HG03066 (cell line): ENCODE results near the gene ZNF608.

Experiments
- ATAC-seq: cut with Tn5 transposase; IDR thresholded peaks from one replicate; pipeline ENCODE4 v1.9.1; 2021; ENCODE audit warnings: low read depth; ENCODE audit not compliant: unreplicated experiment

The ZNF608 gene

DNA sequence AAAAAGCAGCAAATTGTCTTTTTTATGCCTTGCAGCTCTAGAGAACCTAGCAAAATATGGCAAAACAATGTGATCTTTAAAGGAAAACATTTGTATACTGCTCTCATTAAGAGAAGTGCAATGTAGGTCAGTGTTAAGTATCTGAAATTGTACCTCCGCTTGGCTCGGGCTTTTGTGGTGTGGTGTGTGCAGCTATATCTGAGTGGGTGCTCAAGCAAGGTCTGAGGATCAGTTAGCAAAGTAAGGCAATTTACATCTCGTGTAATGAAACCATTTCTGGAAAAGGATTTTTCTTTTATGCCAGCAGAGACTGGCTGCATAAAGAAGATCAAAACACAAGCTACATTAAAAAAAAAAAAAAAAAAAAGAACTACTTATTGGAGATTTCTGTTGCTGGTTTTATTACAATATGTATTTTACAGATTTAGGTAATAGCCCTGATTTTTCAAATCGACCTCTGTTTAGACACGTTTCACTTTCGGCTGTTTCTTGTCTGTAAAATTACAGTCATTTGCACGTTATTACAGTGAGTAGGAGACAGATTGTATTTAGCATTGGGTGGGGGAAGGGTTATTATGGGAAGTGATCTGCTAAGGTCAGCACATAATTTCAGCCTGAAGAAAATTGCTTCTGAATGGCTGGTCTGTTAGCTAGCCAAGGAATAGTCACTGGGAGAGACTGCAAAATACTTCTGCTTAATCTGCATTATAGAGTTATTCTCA lies 7.9 kb upstream of the ZNF608 start:
- no peak for ATAC-seq

DNA sequence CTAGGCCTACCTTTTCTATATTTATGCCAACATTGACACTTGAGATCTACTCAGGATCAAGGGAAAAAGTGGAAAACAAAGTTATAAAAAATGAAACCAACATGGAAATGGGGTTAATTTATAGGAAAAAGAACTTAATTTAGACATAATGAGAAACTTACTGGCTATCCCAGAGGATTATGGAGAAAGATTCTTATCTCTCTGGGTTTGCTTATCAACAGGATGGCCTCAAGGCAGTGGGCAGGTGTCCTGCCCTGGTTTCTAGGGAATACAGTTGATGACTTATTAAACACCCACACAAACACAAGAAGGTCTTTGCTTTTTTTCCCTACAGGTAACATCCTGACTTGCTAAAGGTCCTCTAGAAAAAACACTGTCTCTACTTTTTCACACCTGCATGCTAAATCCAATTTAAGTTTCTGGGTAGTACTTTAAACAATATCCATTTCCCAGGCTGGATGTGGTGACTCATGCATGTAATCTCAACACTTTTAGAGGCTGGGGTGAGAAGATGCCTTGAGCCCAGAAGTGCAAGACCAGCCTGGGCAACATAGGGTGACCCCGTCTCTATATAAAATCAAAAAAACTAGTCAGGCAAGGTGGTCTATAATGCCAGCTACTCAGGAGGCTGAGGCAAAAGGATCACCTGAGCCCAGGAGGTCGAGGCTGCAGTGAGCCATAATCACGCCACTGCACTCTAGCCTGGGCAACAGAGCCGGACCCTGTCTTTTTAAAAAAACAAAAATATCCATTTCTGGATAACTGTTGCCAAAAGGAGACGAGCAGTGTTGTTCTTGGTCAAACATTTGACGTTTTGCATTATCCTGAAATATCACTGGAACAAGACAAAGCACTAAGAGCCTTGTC lies 6.6 kb upstream of the ZNF608 start:
- ATAC-seq = no peak

DNA sequence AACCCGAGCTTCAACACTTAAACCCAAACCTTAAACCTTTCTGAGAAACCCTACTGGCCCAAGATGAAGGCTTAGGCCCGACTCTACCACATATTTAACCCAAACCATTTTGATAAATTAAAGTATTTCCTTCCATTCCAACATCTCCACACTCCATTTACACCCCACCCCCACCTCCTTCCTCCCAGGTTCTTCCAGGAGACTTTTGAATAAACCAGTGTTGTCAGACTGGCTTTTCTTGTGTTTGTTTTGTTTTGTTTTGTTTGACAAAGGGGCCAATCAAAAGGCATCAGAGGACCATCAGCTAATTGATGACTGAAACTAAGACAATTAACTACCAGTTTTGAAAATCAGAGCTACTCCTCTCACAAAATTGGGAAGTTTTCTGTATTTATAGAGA lies 4.6 kb upstream of the ZNF608 start:
- no peak for ATAC-seq

DNA sequence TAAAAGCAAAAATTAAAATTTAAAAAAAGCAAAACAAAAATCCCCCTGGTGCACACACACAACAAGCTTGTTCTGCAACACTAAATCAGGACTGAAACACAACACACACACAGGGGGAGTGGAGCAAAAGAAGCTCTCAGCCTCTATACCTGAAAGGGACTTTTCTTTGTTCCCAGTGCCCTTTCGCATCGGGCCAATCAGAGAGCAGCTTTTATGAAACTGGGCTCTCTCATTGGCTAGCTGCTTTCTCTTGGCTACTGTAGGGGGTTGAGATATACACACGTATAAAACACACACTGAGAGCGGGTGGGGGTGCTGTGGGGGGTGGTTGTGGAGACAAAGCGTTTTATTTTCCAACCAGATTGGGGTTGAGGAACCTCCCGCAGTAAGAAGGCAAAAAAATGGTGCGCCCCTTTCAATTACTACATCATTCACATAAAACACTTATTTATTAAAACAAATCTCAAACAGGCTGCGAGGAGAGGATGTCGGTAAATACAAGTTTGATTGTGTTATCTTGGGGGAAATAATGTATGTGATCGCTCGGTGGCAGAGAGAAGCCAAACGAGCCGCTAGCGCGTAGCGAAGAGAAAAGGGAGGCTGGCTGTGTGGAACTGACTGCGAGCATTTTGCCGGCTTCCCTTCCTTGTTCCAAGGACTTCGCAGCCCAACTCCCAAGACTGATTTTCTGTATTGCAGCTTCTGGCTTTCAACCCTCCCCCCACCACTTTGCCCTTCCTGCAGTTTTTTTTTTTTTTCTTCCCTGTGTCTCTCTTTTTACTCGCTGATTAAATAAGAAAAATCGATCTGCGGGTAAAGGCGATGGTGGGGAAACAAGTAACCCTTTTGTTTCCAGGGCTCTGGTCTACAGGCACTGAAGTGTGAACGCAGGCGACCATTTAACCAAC lies 2.5 kb upstream of the ZNF608 start:
- ATAC-seq = peak; percentile 73

DNA sequence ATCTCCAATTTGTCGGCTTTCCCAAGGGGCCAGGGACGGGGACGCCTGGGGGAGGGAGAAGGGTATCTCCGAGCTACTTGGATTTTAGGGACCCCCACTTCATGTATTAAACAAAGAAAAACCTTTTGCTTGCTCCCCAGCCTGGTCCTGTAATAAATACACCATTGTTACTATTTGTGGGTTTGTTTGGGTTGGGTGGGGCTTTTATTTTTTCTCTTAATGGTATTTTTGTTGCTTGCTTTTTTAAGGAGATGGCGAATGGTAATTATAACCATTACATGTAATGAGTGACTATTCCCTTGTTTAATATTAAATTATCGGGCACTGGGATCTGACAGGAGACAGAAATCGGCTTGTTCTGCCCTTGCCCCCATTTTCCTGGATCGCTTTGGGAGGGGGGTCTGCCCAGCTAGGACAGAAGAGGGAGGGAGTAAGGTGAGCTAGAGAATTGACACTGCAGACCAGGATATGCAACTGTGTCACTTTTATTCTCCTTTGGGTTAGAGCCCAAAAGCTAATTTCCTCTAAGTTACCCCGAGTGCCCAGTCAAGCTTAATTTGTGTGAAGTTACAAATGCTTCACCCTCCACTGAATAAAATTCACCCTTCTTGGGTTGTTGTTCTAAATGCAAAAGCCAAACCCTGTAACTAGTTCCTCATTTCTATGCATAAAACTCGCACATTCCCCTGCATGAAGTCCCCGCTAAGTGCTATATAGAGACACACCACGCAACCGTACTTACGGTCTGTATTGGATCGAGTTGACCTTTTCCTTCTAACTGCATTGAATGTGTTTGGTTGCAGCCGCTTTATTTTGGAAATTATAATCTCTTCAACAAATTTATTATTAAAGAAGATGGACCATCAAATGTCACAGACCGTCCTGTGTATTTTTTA lies 1.6 kb upstream of the ZNF608 start:
- ATAC-seq = peak; percentile 46

DNA sequence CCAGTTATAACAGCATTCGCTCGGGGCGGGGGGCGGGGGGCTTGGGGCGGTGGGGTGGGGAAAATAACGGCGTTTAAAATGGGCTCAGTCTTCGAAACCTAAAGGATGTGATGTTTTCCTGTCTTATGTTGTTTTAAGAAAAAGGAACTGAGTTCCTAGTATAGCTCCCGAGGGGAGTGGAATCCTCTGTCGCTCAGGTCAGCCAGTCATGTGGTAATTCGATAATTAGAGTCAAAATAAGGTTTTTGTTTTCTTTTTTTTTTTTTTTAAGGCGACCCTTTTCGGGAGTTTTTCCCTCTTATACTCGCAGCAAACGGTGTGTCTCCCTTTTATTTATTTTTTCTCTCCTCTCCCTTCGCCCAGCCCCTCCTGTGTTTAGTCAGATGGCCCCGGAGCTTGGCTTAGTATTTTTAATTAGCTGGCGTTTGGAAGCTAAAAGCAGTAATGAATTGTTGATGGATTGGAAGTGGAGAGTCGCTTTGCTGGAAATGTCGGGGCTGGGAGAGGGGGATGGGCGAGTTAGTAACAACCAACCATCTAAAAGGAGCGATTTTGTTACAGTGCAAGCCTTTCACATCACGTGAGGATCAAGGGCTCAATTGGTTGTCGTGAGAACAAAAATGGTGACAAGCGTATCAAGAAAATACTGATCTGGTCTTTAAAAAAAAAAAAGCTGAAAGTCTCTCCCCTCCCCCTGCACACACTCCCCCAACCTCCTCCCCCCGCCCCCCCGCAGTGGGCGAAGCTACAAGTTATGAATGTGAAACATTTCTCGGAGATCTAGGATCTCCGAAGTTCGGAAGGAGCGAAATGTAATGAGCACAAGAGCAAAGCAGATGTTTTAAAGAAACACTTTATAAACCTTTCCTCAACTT lies 714 bp upstream of the ZNF608 start:
- ATAC-seq = peak; percentile 18

DNA sequence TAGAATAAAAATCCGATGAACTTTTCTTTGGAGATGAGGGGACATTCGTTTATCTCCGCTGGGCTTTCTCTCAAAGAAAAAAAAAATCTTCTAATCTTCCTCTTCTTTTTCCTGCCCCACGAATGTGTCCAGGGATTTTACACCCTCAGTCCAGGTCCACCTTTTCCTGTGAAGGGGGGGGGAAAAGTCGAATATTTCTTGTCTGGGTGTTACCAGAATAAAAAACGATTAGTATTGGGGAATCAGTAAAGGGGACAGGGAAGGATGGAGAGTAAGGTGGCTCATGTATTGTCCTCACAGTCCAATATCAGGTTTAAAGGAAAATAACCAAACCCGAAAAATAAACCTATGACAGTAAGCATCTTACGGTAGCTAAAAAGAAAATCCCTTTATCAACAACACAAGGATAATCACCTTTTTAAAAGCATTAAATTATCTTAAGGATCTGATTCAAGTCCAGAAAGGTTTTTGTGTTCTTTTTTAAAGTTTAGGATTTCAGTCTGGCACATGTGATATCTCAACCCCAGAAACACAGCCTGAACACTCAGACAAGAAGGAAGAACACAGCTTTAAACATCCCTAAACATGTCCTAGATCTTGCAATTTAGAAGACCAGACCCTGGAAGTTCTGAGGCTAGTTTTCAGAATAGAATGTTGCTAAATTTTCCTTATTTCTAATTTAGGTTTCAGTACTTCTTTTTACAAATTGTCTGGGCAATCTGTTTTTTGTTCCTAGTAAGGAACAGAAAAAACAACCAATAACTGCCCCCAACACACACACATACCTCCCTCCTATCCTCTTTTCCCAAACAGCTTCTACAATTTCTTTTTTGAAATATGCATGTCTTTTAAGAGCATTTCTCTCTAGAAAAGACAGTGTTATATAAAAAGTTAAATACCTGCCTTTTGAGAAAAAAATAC lies 1.2 kb downstream of the ZNF608 start:
- no peak for ATAC-seq

DNA sequence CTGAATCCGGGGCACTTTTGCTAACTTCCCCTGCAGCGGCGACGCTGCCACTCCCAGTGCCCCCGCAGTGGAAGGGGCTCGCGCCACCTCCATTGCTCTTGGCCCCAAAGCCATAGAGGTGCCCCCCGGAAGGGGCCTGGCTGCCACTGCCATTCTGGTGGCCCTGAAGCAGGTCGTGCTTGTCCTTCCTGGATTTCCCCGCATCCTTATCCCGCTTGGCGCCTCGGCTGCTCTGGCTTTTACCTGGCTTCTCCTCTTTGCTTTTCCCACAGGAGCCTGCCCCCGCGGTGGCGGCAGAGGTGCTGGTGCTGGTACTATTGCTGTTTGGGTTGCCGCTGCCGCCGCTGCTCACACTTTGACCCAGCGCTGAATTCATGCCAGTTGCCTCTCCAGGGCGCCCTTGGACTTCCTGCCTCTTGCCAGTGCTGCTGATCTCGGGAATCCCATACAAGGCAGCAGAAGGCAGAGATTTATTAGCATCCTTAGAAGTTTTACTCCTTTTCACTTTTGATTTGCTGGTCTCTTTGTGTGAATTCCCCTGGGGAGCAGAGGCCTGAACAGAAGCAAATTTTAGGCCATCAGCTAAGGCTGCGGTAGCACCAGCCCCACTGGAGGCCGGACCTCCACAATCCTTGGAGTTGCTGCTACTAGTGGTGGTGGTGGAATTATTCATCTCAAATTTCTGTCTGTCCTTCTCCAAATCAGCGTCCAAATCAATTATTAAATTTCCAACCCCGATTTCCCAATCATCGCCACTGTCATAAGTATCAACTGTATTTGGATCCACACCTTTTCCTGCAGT lies 2.1 kb downstream of the ZNF608 start:
- ATAC-seq = no peak

DNA sequence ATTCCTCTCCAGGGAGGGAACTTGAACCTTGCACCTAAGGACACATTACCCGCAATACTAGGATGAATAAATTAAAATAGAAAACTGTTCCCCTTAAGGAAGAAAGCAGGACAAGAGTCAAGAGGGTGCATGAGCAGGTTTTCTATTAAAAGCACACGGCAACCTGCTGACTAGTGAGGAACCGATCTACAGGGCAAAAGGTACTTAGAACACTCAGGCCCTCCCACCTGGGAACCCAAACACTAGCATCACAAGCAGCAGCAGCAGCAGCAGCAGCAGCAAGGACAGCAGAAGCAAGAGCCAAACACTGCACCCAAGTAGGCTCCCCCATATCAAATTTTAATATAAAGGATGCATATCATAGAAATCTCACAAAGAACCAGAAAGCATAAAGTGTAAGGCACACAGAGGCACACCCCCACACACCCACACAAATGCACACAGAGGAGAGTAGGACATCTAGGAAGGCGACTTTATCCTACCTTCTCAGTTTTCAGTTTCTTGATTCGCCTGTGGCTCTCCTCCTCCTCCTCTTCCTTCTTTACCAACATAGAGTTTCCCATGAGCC lies 2.8 kb downstream of the ZNF608 start:
- no peak for ATAC-seq

DNA sequence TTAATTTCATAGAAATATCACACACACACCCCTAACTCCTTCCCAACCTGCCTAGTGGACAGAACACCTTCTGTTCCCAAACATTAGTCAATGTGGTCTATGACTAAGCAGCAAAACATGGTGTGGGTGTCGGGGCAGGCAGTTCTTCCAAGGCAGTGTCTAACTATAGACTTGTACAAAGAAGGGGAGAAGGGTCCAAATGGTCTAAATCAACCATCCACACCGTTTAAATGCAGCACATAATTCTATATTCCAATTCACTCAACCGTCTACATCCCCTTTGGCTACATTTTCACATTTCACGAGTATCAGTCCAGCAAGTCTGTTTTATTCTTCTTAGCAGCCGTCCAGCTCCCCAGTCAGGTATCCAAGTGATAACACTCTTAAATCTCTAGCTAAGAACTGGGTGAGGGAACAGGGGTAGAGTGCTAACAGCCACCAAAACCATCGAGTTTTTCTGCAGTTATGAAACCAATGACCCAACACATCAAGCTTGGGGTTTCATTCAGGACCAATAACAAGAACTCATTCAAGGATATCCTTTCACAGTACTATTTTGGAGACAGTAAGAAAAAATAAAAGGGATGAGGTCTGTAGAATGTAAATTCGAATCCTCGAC lies 3.3 kb downstream of the ZNF608 start:
- ATAC-seq = no peak

DNA sequence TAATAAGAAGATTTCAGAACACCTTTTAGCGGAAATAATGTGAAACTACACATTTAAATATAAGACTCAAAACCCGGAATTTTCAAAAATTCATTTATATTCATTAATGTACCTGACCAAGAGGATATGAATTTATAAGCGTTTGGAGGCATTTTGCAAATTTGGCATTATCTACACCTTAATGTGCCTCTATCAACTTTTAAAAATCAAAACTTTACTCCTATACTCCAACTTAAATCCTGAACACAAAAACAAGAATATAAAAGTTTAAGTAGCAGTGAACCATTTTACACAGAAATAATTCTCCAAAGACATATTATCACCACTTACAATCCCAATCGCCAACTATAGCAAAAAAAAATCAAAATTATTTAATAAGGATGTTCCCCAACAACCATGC lies 3.9 kb downstream of the ZNF608 start:
- no peak for ATAC-seq

DNA sequence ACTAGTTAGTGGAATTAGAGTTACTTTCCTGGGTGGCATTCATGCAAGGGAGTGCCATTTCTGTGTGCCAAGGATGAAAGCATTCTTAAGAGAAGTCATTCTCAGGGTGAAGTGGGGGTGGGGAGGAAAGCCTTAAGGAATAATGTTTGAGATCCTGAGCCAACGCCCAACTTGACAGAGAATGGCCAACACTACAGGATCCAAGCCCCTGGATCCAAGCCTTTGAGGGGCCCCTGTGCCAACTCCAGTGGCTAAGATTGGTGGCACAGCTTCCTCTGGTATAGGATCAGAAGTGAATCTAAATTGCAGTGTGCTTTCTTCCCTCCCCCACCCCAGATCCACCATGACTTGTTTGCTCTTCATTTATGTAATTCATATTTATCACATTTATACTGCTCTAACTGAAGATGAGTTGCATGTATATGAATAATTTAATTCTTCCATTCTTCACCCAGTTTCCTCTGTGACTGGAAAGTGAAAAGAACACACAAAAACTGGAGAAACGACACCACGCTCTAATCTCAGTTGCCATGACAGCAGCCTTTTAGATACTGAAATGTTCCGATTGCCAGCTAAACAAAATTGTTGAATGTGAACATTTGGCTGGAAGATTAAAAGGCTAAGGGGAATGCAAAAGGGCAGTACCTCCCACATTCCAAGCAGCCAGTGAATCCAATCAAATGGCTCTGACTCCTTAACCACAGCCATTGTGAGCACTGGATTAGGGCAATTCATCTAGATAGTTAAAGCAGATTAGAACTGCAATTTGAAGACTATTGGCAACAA lies 4.5 kb downstream of the ZNF608 start:
- no peak for ATAC-seq

DNA sequence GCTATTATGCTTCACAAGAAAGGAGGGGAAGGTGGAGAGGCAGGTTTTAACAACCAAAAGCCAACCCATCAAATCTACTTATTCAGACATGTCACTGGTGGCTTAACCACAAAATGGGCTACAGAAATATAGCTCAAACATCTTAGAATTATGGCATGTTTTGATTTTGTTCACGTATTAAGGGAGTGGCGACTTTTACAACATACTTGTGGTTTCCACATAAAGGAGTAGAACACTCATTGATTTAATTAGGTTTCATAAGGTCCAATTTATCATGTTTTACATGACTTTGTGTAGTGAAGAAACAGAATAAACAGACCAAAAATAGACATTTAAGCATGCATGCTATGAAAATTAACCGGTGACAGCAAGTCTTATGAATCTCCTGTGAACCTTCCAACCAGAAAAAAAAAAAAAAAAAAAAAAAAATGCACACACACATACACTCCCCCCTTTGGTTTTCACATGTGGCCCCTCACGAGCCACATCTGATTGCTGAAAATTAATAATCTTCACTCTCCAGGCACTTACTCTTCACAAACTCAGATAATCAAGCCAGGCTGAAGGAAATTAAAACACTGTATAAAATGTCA lies 5.4 kb downstream of the ZNF608 start:
- no peak for ATAC-seq

DNA sequence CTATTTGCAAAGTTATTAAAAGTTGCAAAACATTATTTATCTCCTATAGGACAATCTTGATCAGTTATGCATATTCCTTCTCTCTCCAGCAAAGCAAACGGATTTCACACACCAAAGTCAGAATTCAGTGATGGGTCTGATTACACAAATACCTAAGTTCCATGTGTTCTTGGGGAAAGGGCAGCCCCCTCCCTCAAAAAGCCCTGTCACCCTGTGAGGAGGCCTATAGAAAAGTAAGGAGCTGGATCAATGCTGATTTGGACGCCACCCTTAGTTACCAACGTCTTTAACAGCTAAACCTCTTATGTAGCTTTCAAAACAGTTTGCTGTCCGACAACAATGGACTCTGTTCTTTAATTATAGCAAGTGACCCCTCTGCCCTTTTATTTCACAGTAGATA lies 6.4 kb downstream of the ZNF608 start:
- no peak for ATAC-seq

DNA sequence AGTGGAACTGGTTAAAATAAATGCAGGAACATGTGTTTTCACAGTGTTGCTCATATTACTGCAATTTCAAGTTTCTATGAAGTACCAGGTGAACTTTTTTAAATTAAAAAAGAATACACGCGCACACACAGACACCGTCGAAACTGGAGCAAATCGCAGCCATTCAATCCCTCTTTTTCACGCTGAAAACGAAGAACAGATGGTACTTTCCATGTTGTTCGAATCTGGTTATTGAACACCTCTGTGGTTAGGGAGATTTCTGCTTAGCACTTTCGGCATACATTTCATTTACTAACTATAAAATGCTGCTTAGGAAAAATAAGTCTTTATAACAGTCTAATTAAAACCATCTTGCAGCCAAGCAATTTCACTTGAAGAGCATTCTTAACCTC lies 6.8 kb downstream of the ZNF608 start:
- no peak for ATAC-seq
